ENCODE results near the gene ARF5. TPM values are rescaled to one million over a fixed set of nuclear protein-coding genes. Genes with fewer than 3 reads are reported as not detected.

Gene ARF5
- total RNA-seq, 1 donor from 2014 or later = 123 TPM

DNA sequence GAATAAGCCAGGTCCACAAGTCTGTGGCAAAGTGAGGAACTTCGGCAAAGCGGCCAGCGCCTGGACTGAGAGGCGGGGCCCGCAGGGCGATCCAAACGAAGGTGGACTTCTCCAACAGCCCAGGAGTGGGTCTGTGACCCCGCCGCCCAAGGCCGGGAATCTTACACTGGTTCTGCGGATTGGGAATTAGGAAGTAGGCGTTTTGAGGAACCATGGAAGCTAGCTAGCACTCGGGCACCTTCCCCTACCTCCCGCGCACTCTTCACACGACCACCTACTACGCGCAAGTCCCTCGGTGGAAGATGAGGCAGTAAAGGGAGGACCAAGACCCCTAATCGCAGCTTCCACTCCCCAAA is 570 bp upstream of the ARF5 start:
- intact Hi-C loops (cut with micrococcal nuclease) = loop anchor here (1.0 to 10.0 kb wide), 12 partner anchors 195 to 1637 kb away; partner anchors contain the start of genes AHCYL2, ATP6V1F, GRM8 and HILPDA

DNA sequence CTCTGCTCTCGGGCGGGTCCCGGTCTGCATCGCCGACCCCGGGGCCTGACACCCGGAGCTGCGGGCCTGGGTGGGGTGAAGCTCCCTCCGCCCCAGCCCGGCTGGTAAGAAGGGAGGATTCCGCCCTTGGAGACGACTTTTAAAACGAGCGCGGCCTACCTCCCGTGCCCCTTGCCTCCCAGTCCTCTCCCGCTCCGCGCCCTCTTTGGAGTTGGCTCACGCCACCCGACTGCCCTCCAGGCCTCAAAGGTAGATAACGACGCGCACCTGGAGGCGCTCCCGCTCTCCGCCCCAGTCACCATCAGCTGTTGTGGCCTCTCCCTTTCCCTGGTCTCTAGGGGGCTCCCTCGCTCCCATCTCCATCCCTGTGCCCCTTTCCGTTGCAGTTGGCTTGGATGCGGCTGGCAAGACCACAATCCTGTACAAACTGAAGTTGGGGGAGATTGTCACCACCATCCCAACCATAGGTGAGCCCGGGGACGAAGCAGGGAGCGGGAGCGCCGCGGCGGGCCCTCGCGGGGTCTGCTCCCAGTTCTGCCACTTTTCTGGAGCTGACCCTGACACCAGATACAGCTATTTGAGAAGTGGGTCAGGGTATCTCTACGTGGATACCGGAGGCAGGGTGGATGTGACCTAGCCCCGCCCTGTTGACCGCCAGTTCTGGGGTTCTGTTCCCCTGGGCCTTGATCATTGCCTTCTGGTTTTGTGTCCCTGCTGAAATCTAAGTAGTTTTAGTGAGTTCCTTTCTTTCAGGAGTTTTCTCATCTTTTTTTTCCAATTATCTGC is 679 bp downstream of the ARF5 start:
- intact Hi-C loops (cut with micrococcal nuclease) = loop anchor here (1.0 to 10.0 kb wide), 12 partner anchors 197 to 1636 kb away; partner anchors contain the start of genes AHCYL2, ATP6V1F, GRM8 and HILPDA

DNA sequence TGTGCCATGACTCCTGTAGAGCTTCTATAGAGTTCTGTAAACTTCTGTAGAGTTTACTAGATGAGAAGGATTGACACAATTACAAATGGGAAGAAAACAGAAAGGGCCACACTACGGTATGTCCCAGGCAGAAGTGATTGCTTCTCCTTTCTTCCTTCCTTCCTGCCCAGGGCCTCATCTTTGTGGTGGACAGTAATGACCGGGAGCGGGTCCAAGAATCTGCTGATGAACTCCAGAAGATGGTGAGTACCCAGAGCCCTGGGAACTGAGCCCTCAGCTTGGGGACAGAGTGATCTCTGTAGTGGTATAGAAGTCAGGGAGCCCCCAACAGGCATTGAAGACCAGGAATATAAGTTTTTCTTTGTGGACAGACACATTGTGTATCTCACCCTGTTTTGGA is 1.7 kb downstream of the ARF5 start:
- intact Hi-C loops (cut with micrococcal nuclease) = loop anchor here (2.0 to 10.0 kb wide), 8 partner anchors 243 to 1635 kb away; partner anchors contain the start of genes AHCYL2, ATP6V1F, GRM8 and IMPDH1

DNA sequence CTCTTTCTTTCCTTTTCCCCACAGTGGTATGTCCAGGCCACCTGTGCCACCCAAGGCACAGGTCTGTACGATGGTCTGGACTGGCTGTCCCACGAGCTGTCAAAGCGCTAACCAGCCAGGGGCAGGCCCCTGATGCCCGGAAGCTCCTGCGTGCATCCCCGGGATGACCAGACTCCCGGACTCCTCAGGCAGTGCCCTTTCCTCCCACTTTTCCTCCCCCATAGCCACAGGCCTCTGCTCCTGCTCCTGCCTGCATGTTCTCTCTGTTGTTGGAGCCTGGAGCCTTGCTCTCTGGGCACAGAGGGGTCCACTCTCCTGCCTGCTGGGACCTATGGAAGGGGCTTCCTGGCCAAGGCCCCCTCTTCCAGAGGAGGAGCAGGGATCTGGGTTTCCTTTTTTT is 3.0 kb downstream of the ARF5 start:
- intact Hi-C loops (cut with micrococcal nuclease) = no loop called here

DNA sequence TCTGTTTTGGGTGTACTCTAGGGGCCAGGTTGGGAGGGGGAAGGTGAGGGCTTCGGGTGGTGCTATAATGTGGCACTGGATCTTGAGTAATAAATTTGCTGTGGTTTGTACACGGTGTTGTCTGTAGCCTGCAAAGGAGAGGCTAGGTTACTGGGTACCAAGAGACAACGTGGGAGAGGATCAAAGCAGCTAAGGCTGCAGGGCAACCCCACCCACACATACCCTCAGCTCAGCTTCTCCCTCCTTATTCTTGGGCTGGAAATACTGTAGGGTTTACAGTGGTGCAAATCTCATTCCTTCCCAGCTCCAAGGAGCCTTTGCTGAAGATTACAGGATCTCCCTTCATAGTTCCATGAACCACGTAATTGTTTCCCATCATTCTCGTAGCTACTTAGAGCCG is 3.4 kb downstream of the ARF5 start:
- intact Hi-C loops (cut with micrococcal nuclease) = no loop called here

DNA sequence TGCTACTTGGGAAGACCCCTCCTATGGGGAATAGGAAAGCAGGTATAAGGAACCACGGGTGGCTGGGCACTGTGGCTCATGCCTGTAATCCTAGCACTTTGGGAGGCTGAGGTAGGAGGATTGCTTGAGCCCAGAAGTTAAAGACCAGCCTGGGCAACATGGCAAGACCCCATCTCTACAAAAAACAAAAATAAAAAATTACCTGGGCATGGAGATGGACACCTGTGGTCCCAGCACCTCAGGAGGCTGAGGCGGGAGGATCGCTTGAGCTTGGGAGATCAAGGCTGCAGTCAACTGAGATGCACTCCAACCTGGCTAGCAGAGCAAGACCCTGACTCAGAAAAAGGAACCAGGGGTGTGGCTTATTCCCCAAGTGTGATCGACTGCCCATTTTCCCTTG is 4.3 kb downstream of the ARF5 start:
- intact Hi-C loops (cut with micrococcal nuclease) = no loop called here

DNA sequence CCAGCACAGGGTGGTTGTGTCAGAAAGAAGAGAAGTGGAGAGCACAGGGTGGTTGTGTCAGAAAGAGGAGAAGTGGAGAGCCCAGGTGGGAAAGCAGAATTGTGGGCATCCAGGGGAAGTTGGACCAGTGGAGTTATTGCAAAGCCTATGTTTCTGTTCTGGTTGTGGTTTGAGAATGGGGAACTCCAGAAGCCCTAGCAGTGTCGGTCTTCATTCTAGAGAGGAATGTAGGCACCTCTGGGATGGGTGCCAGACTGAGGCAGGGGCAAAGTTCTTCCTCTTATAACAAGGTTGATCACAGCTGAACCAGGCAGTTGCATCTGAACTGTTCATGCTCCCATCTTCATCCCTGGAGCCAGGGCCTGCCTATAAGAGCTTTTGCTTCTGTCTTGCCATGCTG is 6.3 kb downstream of the ARF5 start:
- intact Hi-C loops (cut with micrococcal nuclease) = no loop called here

DNA sequence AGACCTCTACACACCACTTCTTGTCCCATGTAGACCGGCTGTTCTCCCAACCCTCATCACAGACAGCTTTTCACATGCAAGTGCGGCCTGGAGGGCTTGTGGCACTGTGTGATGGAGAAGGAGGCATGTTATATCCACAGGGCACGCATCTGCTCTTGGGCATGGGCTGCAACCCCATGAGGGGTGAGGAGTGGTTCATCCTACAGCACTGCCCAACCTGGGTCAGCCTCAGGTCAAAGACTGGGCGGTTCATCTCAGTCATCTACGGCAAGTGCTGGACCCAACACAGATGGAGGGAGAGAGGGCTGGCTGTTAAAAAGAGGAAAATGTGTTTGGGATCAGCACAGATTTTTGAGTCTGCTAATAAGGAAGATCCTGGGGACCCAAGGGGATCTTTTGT is 7.5 kb downstream of the ARF5 start:
- intact Hi-C loops (cut with micrococcal nuclease) = no loop called here

DNA sequence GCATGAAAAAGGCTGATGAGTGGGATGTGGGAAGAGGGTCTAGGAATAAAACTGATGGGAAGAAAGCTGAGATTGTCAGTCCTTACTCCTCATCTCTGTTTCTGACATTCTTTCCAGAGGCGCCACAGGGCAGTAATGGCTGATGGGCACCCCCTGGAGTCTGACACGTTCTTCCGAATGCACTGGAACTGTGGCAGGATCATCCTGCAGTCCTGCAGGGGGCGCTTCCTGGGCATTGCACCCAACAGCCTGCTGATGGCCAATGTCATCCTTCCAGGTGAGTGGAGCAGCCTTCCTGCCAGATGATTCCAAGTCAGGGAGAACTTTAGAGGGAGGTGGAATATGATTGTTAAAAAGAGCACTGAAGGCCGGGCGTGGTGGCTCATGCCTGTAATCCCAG is 10.1 kb downstream of the ARF5 start:
- intact Hi-C loops (cut with micrococcal nuclease) = no loop called here

DNA sequence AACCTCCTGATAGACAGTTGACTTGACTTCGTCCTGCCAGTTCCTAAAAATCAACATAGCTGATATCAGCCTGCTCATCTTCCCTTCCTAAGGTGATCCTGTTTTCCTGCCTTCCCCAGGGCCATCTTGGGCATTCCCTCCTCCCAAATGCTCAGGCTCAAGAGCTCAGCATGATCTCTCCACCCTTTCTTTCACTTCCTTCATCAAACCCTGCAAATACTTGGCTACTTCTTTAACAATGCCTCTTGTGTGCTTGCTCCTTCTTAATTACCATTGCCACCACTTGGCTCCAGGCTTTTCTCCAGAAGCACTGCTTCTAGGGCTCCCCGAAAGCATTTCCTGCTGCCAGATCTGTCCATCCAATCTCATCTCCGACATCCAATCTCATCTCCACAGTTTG is 12.7 kb downstream of the ARF5 start:
- intact Hi-C loops (cut with micrococcal nuclease) = no loop called here

DNA sequence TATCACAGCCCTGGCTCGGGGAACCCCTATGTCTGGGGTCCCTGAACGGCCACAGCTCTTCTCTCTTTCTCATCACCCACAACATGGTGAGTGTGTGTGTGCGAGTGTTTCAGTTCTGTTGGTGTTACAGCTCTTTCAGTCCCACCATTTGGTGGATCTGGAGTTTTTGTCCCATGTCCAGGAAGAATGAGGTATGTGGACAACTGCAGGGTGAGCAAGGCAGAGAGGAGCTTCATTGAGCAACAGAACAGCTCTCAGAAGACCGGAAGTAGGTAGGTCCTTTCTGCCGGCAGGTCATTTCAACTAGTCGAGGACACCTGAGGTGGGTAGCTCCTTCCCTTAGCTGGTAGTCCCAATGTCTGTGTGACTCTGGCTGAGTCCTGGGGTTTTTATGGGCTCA is 20.2 kb downstream of the ARF5 start:
- intact Hi-C loops (cut with micrococcal nuclease) = no loop called here

DNA sequence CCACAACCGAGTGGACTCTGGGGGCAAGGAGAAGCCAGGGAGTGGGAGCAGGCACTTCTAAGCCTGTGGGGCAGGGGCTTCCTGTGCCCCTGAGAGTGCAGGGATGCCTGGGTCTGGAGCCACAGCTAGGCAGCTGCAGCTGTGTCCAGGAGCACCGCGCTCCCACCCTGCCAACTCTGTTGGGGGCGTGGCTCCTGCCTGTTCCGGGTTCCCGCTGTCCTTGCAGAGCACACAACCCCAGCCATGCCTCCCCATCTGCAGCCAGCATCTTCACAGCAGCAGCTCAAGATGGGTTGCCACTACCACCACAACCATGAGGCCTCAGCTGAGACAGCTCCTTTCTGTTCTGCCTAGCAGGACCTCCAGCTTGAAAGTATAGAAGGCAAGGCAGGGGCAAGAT is 21.1 kb downstream of the ARF5 start:
- intact Hi-C loops (cut with micrococcal nuclease) = no loop called here

DNA sequence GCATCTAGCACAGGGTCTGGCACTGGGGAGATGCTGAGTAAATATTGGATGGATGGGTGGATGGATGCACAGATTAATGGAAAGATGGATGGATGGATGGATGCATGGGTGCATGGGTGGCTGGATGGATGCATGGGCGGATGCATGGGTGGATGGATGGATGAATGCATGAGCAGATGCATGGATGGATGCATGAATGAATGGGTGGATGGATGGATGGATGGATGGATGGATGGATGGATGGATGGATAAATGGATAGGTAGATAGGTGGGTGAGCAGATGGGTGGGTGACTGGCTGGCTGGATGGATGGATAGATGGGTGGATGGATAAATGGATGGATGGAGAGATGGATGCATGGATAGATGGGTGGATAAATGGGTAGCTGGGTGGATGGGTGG is 24.1 kb downstream of the ARF5 start:
- intact Hi-C loops (cut with micrococcal nuclease) = no loop called here

DNA sequence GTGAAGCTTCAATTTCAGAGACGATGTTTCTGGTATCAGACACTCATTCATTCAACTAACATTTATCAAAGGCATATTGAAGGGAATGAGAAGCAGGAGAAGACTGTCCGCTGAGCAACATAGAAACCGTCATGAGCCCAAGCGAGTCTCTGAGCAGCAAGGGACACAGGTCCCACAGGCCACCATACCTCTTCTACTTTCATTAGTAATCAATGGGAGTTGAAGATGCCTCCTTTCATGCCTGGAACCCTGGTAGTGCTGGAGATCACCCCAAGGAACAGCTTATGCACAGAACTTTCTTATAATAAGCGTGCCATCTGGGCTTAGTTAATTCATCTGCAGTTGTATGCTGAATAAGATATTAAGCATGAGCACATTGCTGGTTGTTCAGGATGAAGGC is 28.5 kb downstream of the ARF5 start:
- intact Hi-C loops (cut with micrococcal nuclease) = no loop called here

DNA sequence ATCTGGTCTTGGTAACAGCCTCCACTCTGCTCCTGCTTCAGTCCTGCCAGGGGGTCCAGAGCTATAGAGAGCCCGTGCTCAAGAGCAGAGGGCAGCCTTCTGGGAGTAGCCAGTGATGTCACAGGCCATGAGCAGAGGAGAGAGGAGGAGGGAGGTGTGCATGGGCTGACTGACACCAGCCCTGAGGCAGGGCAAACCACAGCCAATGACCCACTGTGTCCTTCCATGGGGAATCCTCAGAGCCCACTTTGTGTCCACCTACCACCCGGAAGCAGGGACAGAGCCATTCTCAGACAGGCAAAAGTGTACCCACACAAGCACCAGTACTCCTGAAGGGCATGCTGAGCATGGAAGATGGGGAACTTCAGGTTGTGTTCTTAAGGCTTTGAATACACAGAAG is 29.8 kb downstream of the ARF5 start, which contains the start of gene PAX4:
TSS of gene PAX4 (minus strand) at position 101 of the 400 bp plus-strand sequence. CDS start 2,214 bp downstream, outside the sequence.
- intact Hi-C loops (cut with micrococcal nuclease) = no loop called here

DNA sequence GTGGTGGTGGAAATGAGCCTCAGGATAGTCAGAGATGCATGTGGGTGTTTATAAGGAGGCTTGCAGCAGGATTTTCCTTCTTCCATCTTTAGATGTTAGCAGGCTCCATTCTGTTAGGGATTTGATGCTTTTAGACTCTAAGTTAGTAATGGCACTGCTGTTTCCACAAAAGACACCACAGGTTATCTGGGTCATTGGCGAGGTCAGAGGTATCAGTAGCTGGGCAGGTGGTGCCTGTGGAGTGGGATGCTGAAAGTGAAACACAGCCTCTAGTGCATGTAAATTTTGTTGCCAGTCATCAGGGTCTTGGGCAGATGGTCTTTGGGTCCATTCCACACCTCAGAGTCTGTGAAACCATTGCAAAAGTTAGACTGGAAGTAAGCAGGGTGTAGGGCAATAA is 30.6 kb downstream of the ARF5 start:
- intact Hi-C loops (cut with micrococcal nuclease) = no loop called here

DNA sequence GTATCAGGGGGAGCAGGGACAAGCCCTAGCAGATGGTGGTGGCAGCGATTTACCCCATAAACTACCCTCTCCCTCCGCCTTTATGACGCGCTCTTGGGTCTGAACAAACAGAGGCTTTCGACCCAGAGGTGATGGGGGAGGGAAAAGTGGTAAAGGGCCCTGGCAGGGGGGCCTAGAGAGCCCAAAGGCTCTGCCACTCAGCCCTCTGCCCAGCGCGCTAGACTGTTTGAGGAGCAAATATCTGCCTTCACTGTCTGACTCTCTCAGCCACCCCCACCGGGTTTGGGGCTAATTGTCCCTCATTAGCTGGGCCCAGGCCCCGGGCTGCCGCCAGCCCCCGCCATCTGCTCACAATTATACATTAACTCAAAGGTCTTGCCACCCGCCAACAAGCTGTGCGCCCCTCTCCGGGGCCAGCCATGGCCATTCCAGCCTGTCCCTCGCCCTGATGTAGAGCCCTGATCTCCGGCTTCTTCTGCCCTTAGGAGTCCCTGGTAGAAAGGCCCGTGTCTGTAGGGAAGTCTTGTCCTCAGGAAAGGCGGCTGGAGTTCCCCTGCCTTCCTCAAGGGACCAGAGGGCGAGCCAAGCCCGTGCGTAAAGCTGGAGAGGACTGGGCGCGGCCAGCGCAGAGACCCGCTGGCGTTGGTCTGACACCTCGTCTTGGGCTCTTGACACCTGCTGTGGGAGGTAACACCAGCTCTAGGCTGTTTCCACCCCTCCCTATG is 31.6 kb downstream of the ARF5 start:
- intact Hi-C loops (cut with micrococcal nuclease) = no loop called here

DNA sequence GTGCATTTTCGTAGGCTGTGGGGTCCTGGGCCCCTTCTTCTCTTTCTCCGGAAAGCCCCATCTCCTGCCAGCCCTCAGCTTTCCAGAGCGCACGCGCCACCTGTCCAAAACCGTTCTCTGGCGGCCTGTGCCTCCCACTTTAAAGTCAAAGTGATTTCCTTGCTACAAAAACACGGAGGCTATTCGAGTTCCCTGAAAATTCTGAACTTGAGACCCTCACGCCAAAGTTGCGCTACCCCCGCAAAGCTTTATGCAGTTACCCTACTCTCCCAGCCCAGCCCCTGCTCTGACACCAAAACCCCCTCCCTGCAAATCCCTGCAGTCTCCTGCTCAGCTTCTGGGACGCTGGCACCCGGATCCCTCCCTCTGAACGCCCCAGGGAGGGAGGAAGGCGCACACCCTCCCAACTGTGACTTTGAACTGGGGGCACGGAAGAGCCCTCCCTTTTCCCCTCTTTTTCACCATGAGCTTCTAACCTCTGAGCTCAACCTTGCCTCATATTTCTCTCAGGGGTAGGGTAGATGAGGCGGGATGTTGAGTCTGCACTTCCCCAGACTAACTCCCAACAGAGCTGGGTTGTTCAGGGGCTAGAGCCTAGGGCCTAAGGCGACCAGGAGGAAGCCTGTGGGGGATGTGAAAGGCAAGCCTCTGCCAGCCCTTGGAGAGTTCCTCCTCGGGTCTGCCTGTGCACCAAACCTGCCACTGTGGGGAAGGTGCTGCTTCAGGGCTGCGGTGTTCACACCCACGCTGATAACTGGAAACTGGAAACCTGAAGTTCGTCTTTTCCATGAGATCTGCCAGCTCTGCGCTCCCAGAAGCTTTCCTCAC is 32.4 kb downstream of the ARF5 start:
- intact Hi-C loops (cut with micrococcal nuclease) = no loop called here

DNA sequence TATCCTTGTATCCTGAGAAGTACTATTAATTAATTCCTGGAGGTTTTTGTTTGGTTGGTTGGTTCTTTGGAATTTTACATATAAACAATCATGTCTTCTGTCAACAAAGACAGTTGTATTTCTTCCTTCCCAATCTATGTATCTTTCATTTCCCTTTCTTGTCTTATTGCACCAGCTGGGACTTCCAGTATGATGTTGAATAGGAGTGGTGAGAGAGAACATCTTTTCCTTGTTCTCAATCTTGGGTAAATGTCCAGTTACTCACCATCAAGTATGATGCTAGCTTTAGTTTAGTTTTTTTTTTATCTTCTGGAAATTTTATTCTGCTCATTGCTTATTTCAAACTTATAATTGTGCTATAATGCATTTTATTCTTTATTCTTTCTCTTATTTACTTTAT is 37.1 kb downstream of the ARF5 start:
- intact Hi-C loops (cut with micrococcal nuclease) = no loop called here

DNA sequence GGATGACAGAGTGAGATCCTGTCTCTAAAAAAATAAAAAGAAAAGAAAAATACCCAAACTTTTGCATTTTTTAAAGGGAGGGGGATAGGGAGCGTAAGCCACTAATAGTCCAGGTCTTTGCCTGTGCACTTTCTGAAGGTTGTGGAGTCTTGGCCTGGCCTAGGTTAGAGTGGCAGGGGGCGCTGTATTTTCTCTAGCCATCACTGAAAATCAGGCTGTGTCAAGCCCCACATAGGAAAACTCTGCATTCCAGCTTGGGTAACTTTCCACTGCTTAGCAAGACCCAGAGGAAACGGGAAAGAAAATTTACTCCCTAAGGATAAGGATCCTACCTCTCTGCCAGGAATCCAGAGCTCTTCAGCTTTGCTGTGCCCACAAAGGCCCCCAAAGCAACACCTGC is 40.2 kb downstream of the ARF5 start:
- intact Hi-C loops (cut with micrococcal nuclease) = no loop called here

DNA sequence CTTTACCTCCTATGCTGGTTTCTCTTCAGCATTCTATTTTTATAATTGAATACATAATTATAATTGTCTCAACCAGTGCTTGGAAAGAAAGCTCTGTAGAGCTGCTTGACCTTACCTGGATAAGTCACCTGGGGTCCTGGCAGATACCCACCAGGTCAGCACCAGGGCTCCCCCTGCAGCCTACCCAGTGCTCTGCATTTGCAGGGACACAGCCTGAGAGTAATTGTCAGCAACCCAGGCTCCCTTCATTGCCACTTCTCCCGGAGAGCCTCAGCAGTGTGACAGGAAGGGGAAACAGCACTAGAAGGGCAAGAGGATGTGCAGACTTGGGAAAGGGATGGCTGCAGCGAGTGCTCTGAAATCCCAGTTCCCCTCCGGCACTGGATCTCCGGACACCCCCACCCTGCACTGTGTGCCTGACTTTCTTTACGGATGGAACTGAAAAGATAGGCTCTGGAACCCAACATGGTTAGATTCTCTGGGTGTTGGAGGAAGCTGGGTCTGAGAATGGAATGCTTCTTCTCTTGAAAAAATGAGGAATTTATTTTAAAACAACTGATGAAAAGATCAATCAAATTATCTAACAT is 41.1 kb downstream of the ARF5 start:
- intact Hi-C loops (cut with micrococcal nuclease) = no loop called here
